GM12878 (cell line): Measurements from ENCODE around the gene MIA3. TPM values are rescaled to one million over a fixed set of nuclear protein-coding genes. Genes with fewer than 3 reads are reported as not detected.

Experiments used
- CBFB ChIP-seq: IDR thresholded peaks from 2 replicates; pipeline ENCODE4 v1.6.1; 2016; ENCODE audit warnings: antibody characterized with exemption, low read depth
- CEBPB ChIP-seq, 2 experiments: fragments of 150-350 bp in 1 of 2; IDR thresholded peaks; 2 replicates each; pipeline ENCODE4 v1.6.1; 2012 to 2014; ENCODE audit warnings: low read depth in 2 of 2, low read length in 2 of 2, borderline replicate concordance in 1 of 2, inconsistent platforms in 1 of 2
- EED ChIP-seq: sonication (generic); IDR thresholded peaks from 2 replicates; pipeline ENCODE4 v1.6.1; 2016; ENCODE audit warnings: antibody characterized with exemption, low read depth
- EGR1 ChIP-seq, 2 experiments: IDR thresholded peaks; 1 replicate in 1 of 2; 2 replicates in 1 of 2; pipeline ENCODE4 v1.6.1; 2011 to 2012; ENCODE audit warnings: low read depth in 2 of 2, low read length in 2 of 2, borderline replicate concordance in 1 of 2, mild to moderate bottlenecking in 1 of 2, moderate library complexity in 1 of 2
- ESRRA ChIP-seq: IDR thresholded peaks from 2 replicates; pipeline ENCODE4 v1.6.1; 2012; ENCODE audit warnings: mild to moderate bottlenecking, low read length, improper control_type of control experiment
- EZH2 ChIP-seq: IDR thresholded peaks from 2 replicates; pipeline ENCODE4 v1.6.1; 2012; ENCODE audit warnings: low read depth, mild to moderate bottlenecking, control low read depth, inconsistent platforms, low read length, borderline replicate concordance; ENCODE audit not compliant: control insufficient read depth
- FOXK2 ChIP-seq: fragments of 450-650 bp; IDR thresholded peaks from 2 replicates; pipeline ENCODE4 v1.6.1; 2017; ENCODE audit warnings: mild to moderate bottlenecking, moderate library complexity
- HDAC6 ChIP-seq: fragments of 200-600 bp; sonication (generic); IDR thresholded peaks from one replicate; pipeline ENCODE4 v1.8.0; 2017; ENCODE audit warnings: antibody characterized with exemption; ENCODE audit not compliant: unreplicated experiment
- IKZF2 ChIP-seq, 2 experiments: fragments of 450-650 bp; IDR thresholded peaks; 2 replicates each; pipeline ENCODE4 v1.6.1; 2017; ENCODE audit warnings: mild to moderate bottlenecking in 2 of 2, moderate library complexity in 2 of 2
- MEF2A ChIP-seq: IDR thresholded peaks from 2 replicates; pipeline ENCODE4 v1.6.1; 2011; ENCODE audit warnings: low read depth, mild to moderate bottlenecking, low read length, moderate library complexity; ENCODE audit not compliant: insufficient read depth
- NFXL1 ChIP-seq: fragments of 450-650 bp; IDR thresholded peaks from 2 replicates; pipeline ENCODE4 v1.6.1; 2017; ENCODE audit warnings: antibody characterized with exemption, mild to moderate bottlenecking, borderline replicate concordance
- RELA ChIP-seq: fragments of 450-650 bp; IDR thresholded peaks from 2 replicates; pipeline ENCODE4 v1.8.0; 2014; ENCODE audit warnings: borderline replicate concordance; ENCODE audit not compliant: partially characterized antibody
- SIN3A ChIP-seq: IDR thresholded peaks from 2 replicates; pipeline ENCODE4 v1.6.1; 2012; ENCODE audit warnings: low read depth, low read length, improper control_type of control experiment
- SIX5 ChIP-seq: IDR thresholded peaks from 2 replicates; pipeline ENCODE4 v1.6.1; 2011; ENCODE audit warnings: mild to moderate bottlenecking, low read depth, low read length, moderate library complexity; ENCODE audit not compliant: severe bottlenecking
- SREBF1 ChIP-seq: IDR thresholded peaks from 2 replicates; pipeline ENCODE4 v1.6.1; 2012; ENCODE audit warnings: mild to moderate bottlenecking, low read length
- polyA plus RNA-seq, 11 experiments: library from polyadenylated mRNA; depleted of rRNA in 4 of 11; unstranded in 6 of 11; stranded (reverse) in 5 of 11; fragments of >200 nt; fragmentation: Nextera tagmentation in 4 of 11; fragmentation: Illumina TruSeq in 1 of 11; extraction: Ambion mirVana in 4 of 11; extraction: Trizol in 1 of 11; gene quantifications; 1 replicate in 1 of 11; 2 replicates in 10 of 11; pipeline versions ENCODE4 v1.2.1 to v1.2.3, GENCODE V29; 2011 to 2016; ENCODE audit warnings: inconsistent platforms in 2 of 11, missing spikeins in 2 of 11, low read depth in 1 of 11
- total RNA-seq, 4 experiments: library from RNA; depleted of rRNA in 3 of 4; stranded (reverse); fragments of >200 nt in 3 of 4; fragmentation: Illumina TruSeq in 1 of 4; extraction: Trizol in 1 of 4; gene quantifications; 2 replicates each; pipeline versions ENCODE4 v1.2.1 to v1.2.3, GENCODE V29; 2013 to 2021
- TF ChIP-seq, protein P1 (sequence below): IDR thresholded peaks from 2 replicates; pipeline ENCODE4 v1.6.1; 2011; ENCODE audit warnings: mild to moderate bottlenecking, low read depth, low read length, moderate library complexity; ENCODE audit not compliant: insufficient replicate concordance
- TF ChIP-seq, protein P2 (sequence below): fragments of 450-650 bp; IDR thresholded peaks from 2 replicates; pipeline ENCODE4 v1.6.1; 2016; ENCODE audit warnings: mild to moderate bottlenecking, moderate library complexity, borderline replicate concordance
- TF ChIP-seq, protein P3 (sequence below): fragments of 450-650 bp; IDR thresholded peaks from 2 replicates; pipeline ENCODE4 v1.6.1; 2017; ENCODE audit warnings: borderline replicate concordance
- TF ChIP-seq, protein P4 (sequence below): IDR thresholded peaks from 2 replicates; pipeline ENCODE4 v1.6.1; 2012; ENCODE audit warnings: mild to moderate bottlenecking, low read depth, low read length

MIA3 gene
- total and polyA plus RNA-seq, 10 of the 15 experiments (the other 5 are each of a cell fraction or from before 2014, with no cell fraction given) = 12.9 to 50.8 (median 30.3) TPM

DNA sequence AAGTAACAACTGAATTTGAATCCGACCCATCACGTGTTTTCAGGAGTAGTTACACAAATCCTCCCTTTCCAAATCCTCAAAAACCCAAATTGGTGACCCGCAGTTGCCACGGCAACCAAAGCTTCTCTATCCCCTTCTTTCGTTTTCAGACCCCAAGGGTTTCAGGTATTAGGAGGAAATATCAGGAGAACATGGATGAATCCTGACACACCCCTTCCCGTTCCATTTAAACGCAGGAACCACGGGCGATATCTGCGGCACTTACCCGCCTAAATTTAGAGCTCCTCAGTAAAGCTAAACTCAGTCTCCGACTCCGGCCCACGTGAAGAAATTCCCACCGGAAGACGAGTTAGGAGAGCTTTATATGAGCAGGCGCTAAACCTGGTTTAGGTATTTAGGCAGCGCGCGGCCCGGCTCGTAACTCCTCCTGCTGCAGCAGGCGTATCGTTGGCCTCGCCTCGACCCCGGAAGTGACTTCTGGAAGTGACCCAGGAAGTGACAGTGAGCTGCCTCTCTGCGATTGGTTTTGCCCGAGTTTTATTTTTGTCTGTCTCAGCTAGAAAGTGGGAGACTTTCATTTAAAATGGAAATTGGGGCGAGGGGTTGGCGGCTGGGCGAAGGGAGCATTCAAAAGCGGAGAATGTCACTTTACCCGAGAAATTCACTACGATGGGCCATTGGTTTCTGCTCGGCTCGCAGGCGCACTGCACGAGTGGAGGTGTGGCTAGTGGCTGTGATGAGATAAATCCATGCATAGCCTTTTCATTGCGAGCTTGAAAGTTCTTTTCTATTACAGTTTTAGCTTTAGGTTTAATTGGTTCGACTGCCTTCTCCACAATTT is 28.2 kb upstream of the MIA3 start, which contains the start of gene TAF1A (continued):
- TF ChIP-seq, protein P1, sequence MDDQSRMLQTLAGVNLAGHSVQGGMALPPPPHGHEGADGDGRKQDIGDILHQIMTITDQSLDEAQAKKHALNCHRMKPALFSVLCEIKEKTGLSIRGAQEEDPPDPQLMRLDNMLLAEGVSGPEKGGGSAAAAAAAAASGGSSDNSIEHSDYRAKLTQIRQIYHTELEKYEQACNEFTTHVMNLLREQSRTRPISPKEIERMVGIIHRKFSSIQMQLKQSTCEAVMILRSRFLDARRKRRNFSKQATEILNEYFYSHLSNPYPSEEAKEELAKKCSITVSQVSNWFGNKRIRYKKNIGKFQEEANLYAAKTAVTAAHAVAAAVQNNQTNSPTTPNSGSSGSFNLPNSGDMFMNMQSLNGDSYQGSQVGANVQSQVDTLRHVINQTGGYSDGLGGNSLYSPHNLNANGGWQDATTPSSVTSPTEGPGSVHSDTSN = no peak
- TF ChIP-seq CBFB = no peak
- no peak for TF ChIP-seq EZH2
- TF ChIP-seq CEBPB (IDR thresholded peaks at IDR 0.05; ENCODE audit: borderline replicate concordance in 1 of 2, low read depth in 2 of 2, low read length in 2 of 2) = no peak
- peak; percentile 89 for TF ChIP-seq SIN3A
- TF ChIP-seq ESRRA = no peak
- TF ChIP-seq MEF2A = peak; percentile 45; the same call in 1 of the 2 replicates
- TF ChIP-seq HDAC6 = no peak
- TF ChIP-seq, protein P2, sequence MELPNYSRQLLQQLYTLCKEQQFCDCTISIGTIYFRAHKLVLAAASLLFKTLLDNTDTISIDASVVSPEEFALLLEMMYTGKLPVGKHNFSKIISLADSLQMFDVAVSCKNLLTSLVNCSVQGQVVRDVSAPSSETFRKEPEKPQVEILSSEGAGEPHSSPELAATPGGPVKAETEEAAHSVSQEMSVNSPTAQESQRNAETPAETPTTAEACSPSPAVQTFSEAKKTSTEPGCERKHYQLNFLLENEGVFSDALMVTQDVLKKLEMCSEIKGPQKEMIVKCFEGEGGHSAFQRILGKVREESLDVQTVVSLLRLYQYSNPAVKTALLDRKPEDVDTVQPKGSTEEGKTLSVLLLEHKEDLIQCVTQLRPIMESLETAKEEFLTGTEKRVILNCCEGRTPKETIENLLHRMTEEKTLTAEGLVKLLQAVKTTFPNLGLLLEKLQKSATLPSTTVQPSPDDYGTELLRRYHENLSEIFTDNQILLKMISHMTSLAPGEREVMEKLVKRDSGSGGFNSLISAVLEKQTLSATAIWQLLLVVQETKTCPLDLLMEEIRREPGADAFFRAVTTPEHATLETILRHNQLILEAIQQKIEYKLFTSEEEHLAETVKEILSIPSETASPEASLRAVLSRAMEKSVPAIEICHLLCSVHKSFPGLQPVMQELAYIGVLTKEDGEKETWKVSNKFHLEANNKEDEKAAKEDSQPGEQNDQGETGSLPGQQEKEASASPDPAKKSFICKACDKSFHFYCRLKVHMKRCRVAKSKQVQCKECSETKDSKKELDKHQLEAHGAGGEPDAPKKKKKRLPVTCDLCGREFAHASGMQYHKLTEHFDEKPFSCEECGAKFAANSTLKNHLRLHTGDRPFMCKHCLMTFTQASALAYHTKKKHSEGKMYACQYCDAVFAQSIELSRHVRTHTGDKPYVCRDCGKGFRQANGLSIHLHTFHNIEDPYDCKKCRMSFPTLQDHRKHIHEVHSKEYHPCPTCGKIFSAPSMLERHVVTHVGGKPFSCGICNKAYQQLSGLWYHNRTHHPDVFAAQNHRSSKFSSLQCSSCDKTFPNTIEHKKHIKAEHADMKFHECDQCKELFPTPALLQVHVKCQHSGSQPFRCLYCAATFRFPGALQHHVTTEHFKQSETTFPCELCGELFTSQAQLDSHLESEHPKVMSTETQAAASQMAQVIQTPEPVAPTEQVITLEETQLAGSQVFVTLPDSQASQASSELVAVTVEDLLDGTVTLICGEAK = peak; percentile 93
- TF ChIP-seq IKZF2 (IDR thresholded peaks at IDR 0.05) = peak; percentile 55 to 67; a peak in 3 of 4 replicates
- TF ChIP-seq FOXK2 = no peak; the same call in 1 of the 2 replicates
- no peak for TF ChIP-seq SIX5
- TF ChIP-seq RELA = no peak
- TF ChIP-seq EED = no peak
- TF ChIP-seq, protein P3, sequence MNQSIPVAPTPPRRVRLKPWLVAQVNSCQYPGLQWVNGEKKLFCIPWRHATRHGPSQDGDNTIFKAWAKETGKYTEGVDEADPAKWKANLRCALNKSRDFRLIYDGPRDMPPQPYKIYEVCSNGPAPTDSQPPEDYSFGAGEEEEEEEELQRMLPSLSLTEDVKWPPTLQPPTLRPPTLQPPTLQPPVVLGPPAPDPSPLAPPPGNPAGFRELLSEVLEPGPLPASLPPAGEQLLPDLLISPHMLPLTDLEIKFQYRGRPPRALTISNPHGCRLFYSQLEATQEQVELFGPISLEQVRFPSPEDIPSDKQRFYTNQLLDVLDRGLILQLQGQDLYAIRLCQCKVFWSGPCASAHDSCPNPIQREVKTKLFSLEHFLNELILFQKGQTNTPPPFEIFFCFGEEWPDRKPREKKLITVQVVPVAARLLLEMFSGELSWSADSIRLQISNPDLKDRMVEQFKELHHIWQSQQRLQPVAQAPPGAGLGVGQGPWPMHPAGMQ = no peak
- TF ChIP-seq NFXL1 = no peak
- no peak for TF ChIP-seq EGR1 (IDR thresholded peaks at IDR 0.05; ENCODE audit: borderline replicate concordance in 1 of 2, low read depth in 2 of 2, low read length in 2 of 2)
- peak; percentile 61; the same call in 1 of the 2 replicates for TF ChIP-seq SREBF1
- TF ChIP-seq, protein P4, sequence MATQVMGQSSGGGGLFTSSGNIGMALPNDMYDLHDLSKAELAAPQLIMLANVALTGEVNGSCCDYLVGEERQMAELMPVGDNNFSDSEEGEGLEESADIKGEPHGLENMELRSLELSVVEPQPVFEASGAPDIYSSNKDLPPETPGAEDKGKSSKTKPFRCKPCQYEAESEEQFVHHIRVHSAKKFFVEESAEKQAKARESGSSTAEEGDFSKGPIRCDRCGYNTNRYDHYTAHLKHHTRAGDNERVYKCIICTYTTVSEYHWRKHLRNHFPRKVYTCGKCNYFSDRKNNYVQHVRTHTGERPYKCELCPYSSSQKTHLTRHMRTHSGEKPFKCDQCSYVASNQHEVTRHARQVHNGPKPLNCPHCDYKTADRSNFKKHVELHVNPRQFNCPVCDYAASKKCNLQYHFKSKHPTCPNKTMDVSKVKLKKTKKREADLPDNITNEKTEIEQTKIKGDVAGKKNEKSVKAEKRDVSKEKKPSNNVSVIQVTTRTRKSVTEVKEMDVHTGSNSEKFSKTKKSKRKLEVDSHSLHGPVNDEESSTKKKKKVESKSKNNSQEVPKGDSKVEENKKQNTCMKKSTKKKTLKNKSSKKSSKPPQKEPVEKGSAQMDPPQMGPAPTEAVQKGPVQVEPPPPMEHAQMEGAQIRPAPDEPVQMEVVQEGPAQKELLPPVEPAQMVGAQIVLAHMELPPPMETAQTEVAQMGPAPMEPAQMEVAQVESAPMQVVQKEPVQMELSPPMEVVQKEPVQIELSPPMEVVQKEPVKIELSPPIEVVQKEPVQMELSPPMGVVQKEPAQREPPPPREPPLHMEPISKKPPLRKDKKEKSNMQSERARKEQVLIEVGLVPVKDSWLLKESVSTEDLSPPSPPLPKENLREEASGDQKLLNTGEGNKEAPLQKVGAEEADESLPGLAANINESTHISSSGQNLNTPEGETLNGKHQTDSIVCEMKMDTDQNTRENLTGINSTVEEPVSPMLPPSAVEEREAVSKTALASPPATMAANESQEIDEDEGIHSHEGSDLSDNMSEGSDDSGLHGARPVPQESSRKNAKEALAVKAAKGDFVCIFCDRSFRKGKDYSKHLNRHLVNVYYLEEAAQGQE = no peak
